Immature natural killer cell (primary cell): ENCODE data around the gene CD52. TPM values are rescaled to one million over a fixed set of nuclear protein-coding genes. Genes with fewer than 3 reads are reported as not detected.

ENCODE experiments used
- DNase-seq, 3 donors: peaks; one replicate each; pipeline ENCODE4 v3.0.0; 2022; ENCODE audit warnings: mixed read lengths in 1 of 3
- H3K27ac Mint-ChIP-seq, 6 donors: one replicate each; pipeline ENCODE4 v1.8.0; 2020; ENCODE audit warnings: mixed read lengths in 6 of 6, mild to moderate bottlenecking in 5 of 6, inconsistent platforms in 4 of 6, moderate library complexity in 3 of 6
- H3K27me3 Mint-ChIP-seq, 3 donors: one replicate each; pipeline ENCODE4 v1.8.0; 2020 to 2021; ENCODE audit warnings: low read depth in 3 of 3, mild to moderate bottlenecking in 3 of 3, mixed read lengths in 3 of 3, moderate library complexity in 3 of 3, inconsistent platforms in 1 of 3
- H3K36me3 Mint-ChIP-seq, 3 donors: one replicate each; pipeline ENCODE4 v1.8.0; 2020; ENCODE audit warnings: mixed read lengths in 3 of 3, inconsistent platforms in 2 of 3, mild to moderate bottlenecking in 2 of 3
- H3K4me1 Mint-ChIP-seq, 2 donors: one replicate each; pipeline ENCODE4 v1.8.0; 2020; ENCODE audit warnings: inconsistent platforms in 2 of 2, mild to moderate bottlenecking in 2 of 2, mixed read lengths in 2 of 2, moderate library complexity in 1 of 2
- H3K4me3 Mint-ChIP-seq, 5 donors: one replicate each; pipeline ENCODE4 v1.8.0; 2020; ENCODE audit warnings: mild to moderate bottlenecking in 5 of 5, mixed read lengths in 5 of 5, inconsistent platforms in 3 of 5, moderate library complexity in 3 of 5
- H3K9me3 Mint-ChIP-seq, 6 donors: one replicate each; pipeline ENCODE4 v1.8.0; 2020; ENCODE audit warnings: mild to moderate bottlenecking in 6 of 6, mixed read lengths in 6 of 6, inconsistent platforms in 4 of 6, moderate library complexity in 3 of 6
- polyA plus RNA-seq, 3 donors: library from polyadenylated mRNA; unstranded; fragments of 300-500 nt; fragmentation: Illumina TruSeq; gene quantifications; one replicate each; pipeline ENCODE4 v1.2.3, GENCODE V29; 2021

CD52 gene
- polyA plus RNA-seq, 3 donors from 2014 or later, result 3,509 to 3,975 (median 3,639) TPM

GRCh38 chr1:26352338-26352679 is 34.6 kb downstream of the CD52 start:
- H3K27ac Mint-ChIP-seq, result no peak overlapping the region
- DNase-seq, result no peak
- H3K27me3 Mint-ChIP-seq, result peaks cover 7 to 15% (median 8%) of the 10 kb centered on the region in 3 donors
- H3K9me3 Mint-ChIP-seq, result no peaks in the 10 kb centered on the region
- no peak overlapping the region for H3K4me3 Mint-ChIP-seq
- peaks cover 0 to 5% (median 0%) of the 10 kb centered on the region in 3 donors for H3K36me3 Mint-ChIP-seq
- peaks cover 5 to 6% of the 10 kb centered on the region in 2 donors for H3K4me1 Mint-ChIP-seq

DNA sequence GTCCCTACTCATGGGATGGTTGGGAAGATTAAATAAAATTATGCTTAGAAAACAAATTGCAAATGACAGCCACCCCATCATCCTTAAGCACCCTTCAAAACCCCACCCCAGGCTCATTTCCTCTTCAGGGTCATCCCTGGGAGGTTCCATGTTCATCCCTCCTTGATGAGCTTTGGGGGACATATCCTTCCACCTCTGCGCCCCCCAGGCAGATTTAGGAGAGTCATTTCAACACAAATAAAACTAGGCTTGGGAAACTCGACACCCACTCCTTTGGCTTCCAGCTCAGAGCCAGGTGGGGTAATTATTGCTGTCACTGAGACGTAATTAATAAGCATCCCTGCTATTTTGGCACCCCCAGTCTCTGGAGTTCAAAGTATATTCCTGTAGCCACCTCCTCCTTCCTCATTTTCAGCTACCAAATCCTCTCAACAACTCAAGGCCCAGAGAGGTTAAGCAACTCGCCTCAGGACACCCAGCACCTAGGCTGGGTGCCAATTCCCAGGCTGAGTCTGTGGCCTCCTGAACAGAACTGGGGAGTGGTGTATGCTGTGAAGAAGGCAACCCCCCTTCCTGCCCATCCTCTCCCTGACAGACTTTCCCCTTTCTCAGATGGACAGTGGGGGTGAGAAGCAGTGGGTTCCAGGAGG is 35.6 kb downstream of the CD52 start:
- peaks cover 0 to 5% (median 0%) of the 10 kb centered on the region in 3 donors for H3K36me3 Mint-ChIP-seq
- no peak overlapping the region for H3K27ac Mint-ChIP-seq
- DNase-seq, result no peak
- peaks cover 5 to 14% (median 8%) of the 10 kb centered on the region in 3 donors for H3K27me3 Mint-ChIP-seq
- no peaks in the 10 kb centered on the region for H3K9me3 Mint-ChIP-seq
- no peak overlapping the region for H3K4me3 Mint-ChIP-seq
- peaks cover 5 to 6% of the 10 kb centered on the region in 2 donors for H3K4me1 Mint-ChIP-seq

GRCh38 chr1:26353976-26354820 is 36.4 kb downstream of the CD52 start, which contains the start of gene CRYBG2:
CRYBG2 (minus strand) TSS chr1:26354130; CDS start chr1:26346657, 7,473 bp downstream.
- DNase-seq, result no peak
- Mint-ChIP-seq H3K36me3 (peaks cover 0 to 5% (median 0%) of the 10 kb centered on the region in 3 donors), H3K9me3 (no peaks in the 10 kb centered on the region), H3K27ac (no peak within 1 kb of the TSS), H3K4me3 (no peak within 1 kb of the TSS), H3K4me1 (peaks cover 5 to 12% of the 10 kb centered on the region in 2 donors), H3K27me3 (peaks cover 7 to 14% (median 14%) of the 10 kb centered on the region in 3 donors)

DNA sequence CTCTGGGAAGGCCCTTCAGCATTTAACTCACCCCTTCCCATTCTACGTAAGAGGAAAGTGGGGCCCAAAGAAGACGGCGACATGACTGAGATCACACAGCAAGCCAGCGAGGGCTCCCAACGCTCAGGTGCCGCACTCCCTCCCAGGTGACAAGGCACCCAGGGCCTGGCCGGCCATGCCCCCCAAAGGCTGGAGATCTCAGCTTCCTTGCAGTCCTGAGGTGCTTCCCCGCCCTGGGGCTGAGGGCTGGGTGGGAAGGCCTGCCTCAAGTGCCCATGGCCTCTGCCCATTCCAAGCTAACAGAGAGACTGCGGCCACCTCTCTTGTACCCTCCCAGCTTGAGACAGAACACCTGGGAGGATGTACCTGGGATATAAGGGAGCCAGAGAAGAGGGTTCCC is 37.2 kb downstream of the CD52 start:
- H3K27ac Mint-ChIP-seq, result no peak overlapping the region
- no peak overlapping the region for H3K4me3 Mint-ChIP-seq
- peaks cover 7 to 20% of the 10 kb centered on the region in 2 donors for H3K4me1 Mint-ChIP-seq
- no peak for DNase-seq
- peaks cover 7 to 17% (median 15%) of the 10 kb centered on the region in 3 donors for H3K27me3 Mint-ChIP-seq
- no peaks in the 10 kb centered on the region for H3K9me3 Mint-ChIP-seq
- H3K36me3 Mint-ChIP-seq, result peaks cover 0 to 5% (median 0%) of the 10 kb centered on the region in 3 donors

- Mint-ChIP-seq H3K9me3 (no peaks in the 10 kb centered on the region), H3K27me3 (peaks cover 13 to 23% (median 22%) of the 10 kb centered on the region in 3 donors), H3K27ac (no peak overlapping the region), H3K4me1 (peaks cover 18 to 31% of the 10 kb centered on the region in 2 donors), H3K36me3 (peaks cover 0 to 5% (median 0%) of the 10 kb centered on the region in 3 donors), H3K4me3 (no peak overlapping the region)
- DNase-seq, result no peak
These were observed 38.3 kb downstream of the CD52 start for GRCh38 chr1:26356106-26356505.

GRCh38 chr1:26357121-26357602 is 39.4 kb downstream of the CD52 start:
- Mint-ChIP-seq H3K36me3 (peaks cover 0 to 3% (median 3%) of the 10 kb centered on the region in 3 donors), H3K27ac (no peak overlapping the region), H3K4me3 (no peak overlapping the region), H3K4me1 (peaks cover 22 to 37% of the 10 kb centered on the region in 2 donors), H3K9me3 (no peaks in the 10 kb centered on the region), H3K27me3 (peaks cover 14 to 30% (median 20%) of the 10 kb centered on the region in 3 donors)
- no peak for DNase-seq

DNA sequence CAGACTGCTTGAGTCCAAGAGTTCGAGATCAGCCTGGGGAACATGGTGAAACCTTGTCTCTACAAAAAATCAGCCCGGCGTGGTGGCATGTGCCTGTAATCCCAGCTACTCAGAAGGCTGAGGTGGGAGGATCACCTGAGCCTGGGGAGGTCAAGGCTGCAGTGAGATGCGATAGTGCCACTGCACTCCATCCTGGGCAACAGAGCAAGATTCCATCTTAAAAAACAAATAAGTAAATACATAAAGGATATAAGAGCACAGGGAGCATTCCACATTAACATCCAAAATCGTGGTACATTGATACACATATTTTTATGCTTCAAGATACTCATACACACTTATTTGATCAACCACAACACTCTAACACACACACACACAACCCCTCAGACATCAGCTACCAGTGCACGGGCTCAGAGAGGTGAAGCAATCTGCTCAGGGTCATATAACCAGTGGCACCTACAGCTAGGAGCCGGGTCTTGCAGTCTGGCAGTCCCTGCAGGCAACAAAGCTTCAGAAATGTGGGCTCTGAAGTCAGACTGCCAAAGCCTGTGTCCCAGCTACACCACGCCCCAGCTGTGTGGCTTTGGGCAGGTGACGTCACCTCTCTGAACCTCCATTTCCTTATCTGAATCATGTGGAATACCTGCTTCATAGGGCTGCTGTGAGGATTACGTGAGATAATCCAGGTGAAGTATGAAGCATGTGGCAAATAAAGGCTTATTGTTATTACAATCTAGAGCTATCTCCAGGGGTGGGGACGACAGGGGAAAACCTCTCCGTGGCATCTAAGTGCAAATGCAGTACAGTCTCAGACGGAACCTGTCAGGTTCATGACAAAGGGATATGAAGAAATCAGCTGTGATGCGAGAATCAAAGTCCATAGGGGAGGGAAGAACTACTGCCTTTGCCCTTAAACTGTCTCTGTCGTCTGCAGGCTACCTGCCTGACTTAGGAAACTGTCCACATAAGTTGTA is 40.9 kb downstream of the CD52 start:
- Mint-ChIP-seq H3K4me1 (peaks cover 27 to 51% of the 10 kb centered on the region in 2 donors), H3K4me3 (peak overlapping the region in 1 of 5 donors; percentile 14), H3K27ac (no peak overlapping the region), H3K36me3 (peaks cover 0 to 4% (median 4%) of the 10 kb centered on the region in 3 donors), H3K27me3 (peaks cover 15 to 40% (median 15%) of the 10 kb centered on the region in 3 donors), H3K9me3 (peaks cover 0 to 2% (median 0%) of the 10 kb centered on the region in 6 donors)
- no peak for DNase-seq

DNA sequence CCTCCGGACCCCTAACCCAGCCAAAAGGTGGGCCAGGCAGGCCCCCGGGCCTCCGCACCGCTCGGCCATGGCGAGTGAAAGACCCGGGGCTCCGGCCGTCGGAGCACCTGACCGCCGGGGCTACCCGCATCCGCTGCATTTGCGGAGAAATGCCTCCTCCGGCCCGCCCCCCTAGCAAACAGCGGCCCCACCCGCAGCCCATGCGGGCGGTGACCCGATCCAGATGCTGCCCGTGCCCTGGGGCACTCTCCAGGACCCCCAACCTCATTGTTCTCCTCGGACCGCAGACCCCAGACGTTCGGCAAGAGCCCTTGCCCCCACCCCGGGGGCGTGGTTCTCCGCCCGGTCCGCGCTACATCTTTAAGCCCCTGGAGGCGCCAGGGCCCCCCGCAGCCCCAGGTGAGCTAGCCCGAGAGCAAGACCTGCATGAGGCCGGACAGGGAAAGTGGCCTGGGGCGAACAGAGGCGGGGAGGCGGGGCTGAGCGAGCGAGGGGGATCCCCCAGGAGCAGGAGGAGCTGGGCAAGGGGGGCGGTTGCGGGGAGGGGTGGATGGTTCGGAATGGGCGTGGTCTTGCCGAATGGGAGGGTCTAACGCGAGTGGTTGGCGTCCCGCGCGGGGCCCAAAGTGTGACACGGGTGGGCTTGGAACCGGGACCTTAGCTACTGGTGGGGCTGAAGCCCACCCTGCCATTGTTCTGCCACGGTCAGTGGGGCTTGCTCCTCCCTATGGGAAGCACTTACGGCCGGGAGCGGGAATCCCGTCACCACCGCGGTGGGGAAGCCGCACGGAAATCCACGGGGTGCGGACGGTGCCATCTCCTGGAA is 42.4 kb downstream of the CD52 start:
- Mint-ChIP-seq H3K9me3 (peaks cover 0 to 4% (median 0%) of the 10 kb centered on the region in 6 donors), H3K27ac (no peak overlapping the region), H3K27me3 (peaks cover 19 to 50% (median 21%) of the 10 kb centered on the region in 3 donors), H3K4me1 (peaks cover 34 to 66% of the 10 kb centered on the region in 2 donors), H3K36me3 (peaks cover 0 to 4% (median 4%) of the 10 kb centered on the region in 3 donors), H3K4me3 (peak overlapping the region; percentile 10 to 67 (median 53))
- peak in 1 of 3 donors; percentile 28 for DNase-seq

DNA sequence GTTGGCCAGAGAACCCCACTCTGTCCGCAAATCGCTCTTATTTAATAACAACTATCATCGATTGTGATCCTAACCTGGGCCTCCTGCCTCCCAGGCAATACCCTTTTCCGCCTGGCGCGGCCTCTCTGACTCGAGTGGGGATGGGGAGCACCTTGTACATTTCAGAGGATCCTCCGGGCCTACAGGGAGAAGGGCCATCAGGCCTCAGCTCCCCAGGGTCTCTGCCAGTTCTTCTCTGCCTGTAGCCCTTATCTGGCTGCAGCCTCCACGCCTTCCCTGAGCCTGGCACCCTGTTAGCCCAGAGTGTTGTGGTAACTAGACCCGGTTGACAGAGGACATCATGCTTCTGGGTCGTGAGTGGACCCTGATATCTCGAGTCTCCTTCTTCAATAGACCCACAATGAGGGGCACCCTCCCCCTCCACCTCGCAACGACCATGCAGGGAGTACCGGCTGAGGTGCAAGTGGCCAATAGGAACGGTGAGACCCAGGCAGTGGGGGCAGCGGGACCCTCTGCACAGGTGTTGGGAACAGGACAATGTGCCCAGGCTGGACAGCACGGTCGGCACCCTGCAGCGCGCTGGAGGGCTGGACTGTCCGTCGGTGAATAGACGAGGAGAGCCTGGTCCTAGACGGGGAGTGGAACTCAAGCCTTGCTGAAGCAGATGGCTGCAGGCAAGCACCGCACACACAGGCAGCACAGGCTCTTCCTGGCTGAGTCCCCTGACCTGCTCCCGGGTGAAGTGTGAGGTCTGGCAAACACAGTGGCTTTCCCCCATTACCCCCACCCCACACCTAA is 43.2 kb downstream of the CD52 start:
- Mint-ChIP-seq H3K27me3 (peaks cover 18 to 51% (median 19%) of the 10 kb centered on the region in 3 donors), H3K27ac (no peak overlapping the region), H3K4me3 (peak overlapping the region; percentile 4 to 67 (median 53)), H3K4me1 (peaks cover 29 to 62% of the 10 kb centered on the region in 2 donors), H3K36me3 (peaks cover 0 to 4% (median 4%) of the 10 kb centered on the region in 3 donors), H3K9me3 (peaks cover 0 to 4% (median 0%) of the 10 kb centered on the region in 6 donors)
- DNase-seq, result no peak

DNA sequence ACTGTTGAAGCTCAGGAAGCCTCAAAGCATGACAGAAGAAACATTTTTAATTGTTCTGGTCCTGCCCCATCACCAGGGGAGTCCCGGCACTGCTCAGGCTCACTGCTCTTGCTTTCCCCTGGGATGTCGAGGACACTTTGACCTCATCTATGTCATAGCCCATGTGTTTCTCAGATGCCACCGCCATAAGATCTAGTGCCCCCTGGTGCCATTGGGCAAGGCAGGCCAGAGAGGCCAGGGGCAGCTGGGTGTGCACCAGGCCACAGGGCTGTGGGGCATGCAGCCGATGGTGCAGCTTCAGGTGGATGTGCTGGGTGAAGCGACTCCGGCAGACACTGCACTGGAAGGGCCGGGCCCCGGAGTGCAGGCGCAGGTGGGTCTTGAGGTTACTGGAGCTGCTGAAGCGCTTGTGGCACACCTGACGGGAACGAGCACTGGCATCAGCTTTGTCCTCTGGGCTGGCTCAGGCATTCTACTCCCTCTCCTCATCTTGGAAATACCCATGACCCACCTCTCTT is 43.9 kb downstream of the CD52 start:
- H3K27ac Mint-ChIP-seq, result no peak overlapping the region
- no peak for DNase-seq
- peak overlapping the region in 1 of 5 donors; percentile 63 for H3K4me3 Mint-ChIP-seq
- H3K36me3 Mint-ChIP-seq, result peaks cover 0 to 4% (median 4%) of the 10 kb centered on the region in 3 donors
- peaks cover 0 to 4% (median 0%) of the 10 kb centered on the region in 6 donors for H3K9me3 Mint-ChIP-seq
- peaks cover 29 to 62% of the 10 kb centered on the region in 2 donors for H3K4me1 Mint-ChIP-seq
- peaks cover 18 to 56% (median 19%) of the 10 kb centered on the region in 3 donors for H3K27me3 Mint-ChIP-seq

GRCh38 chr1:26362331-26362730 is 44.6 kb downstream of the CD52 start:
- Mint-ChIP-seq H3K27ac (no peak overlapping the region), H3K36me3 (peaks cover 0 to 4% (median 4%) of the 10 kb centered on the region in 3 donors), H3K9me3 (peaks cover 0 to 4% (median 0%) of the 10 kb centered on the region in 6 donors), H3K4me3 (peak overlapping the region in 2 of 5 donors; percentile 4 to 63), H3K27me3 (peaks cover 21 to 56% (median 21%) of the 10 kb centered on the region in 3 donors), H3K4me1 (peaks cover 29 to 62% of the 10 kb centered on the region in 2 donors)
- DNase-seq, result no peak
